Heart left ventricle (tissue), 13 donors: ENCODE results near the gene CDH12.

Experiments used
- POLR2A ChIP-seq, 2 donors: fragments of 450-650 bp; IDR thresholded peaks; one replicate each; pipeline ENCODE4 v1.6.1; 2017; ENCODE audit warnings: antibody characterized with exemption in 2 of 2, mild to moderate bottlenecking in 2 of 2, moderate library complexity in 2 of 2
- TF ChIP-seq, protein P1 (sequence below), 12 donors: fragments of 200-600 bp; sonication (generic) in 4 of 12; IDR thresholded peaks; one replicate each; pipeline versions ENCODE4 v1.5.0 to v1.8.0; 2018 to 2022; ENCODE audit warnings: antibody characterized with exemption in 12 of 12, mild to moderate bottlenecking in 5 of 12
- donor health status: ischemic (EF 13 %, LVEDD 7.1; RV severe dilation, severe dysfunction).
- donor health status: DM: no; HTN: yes; CAD: no.
- donor health status: DM: no; HTN: no; CAD: no.
- donor health status: ischemic (EF 25% LVEDD 6.9; RV normal size, moderate dysfunction).
- donor health status: ischemic (EF 25% LVEDD 5.7; RV mildly dilated, moderate dysfunction).
- donor health status: ischemic (EF 35%, LVEDD 5.7; RV mildly dilated, moderate dysfunction).
- donor health status: nonischemic (EF 11% LVEDD 7.7; RV severe dilation, severe dysfunction).
- donor health status: DM: yes; HTN: yes; CAD: no.
- donor health status: PGD.
- donor health status: ischemic (EF 29% LVEDD 5.4; RV normal size, mild dysfunction).
- donor health status: nonischemic (EF 23%, LVEDD 6.1; RV moderate dilation, normal function).

- TF ChIP-seq, protein P1, sequence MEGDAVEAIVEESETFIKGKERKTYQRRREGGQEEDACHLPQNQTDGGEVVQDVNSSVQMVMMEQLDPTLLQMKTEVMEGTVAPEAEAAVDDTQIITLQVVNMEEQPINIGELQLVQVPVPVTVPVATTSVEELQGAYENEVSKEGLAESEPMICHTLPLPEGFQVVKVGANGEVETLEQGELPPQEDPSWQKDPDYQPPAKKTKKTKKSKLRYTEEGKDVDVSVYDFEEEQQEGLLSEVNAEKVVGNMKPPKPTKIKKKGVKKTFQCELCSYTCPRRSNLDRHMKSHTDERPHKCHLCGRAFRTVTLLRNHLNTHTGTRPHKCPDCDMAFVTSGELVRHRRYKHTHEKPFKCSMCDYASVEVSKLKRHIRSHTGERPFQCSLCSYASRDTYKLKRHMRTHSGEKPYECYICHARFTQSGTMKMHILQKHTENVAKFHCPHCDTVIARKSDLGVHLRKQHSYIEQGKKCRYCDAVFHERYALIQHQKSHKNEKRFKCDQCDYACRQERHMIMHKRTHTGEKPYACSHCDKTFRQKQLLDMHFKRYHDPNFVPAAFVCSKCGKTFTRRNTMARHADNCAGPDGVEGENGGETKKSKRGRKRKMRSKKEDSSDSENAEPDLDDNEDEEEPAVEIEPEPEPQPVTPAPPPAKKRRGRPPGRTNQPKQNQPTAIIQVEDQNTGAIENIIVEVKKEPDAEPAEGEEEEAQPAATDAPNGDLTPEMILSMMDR (IDR thresholded peaks at IDR 0.05), result no peak
- TF ChIP-seq POLR2A (IDR thresholded peaks at IDR 0.05), result no peak
These were observed 794.5 kb downstream of the CDH12 start for GRCh38 chr5:22058620-22059019.
